Neutrophil (primary cell): Measurements from ENCODE around the gene CDC16.
"Not testable (repeated sequence)": the region's sequence is repeated elsewhere in the genome, so short reads cannot be mapped to it uniquely, and the experiment has no call there.

ENCODE experiments used
- H3K27ac ChIP-seq: fragments of 200-600 bp; sonication (generic); 2 replicates; pipeline ENCODE4 v1.5.1; 2016; ENCODE audit warnings: mild to moderate bottlenecking, moderate library complexity
- H3K27me3 ChIP-seq: fragments of 200-600 bp; sonication (generic); 2 replicates; pipeline ENCODE4 v1.6.0; 2016; ENCODE audit warnings: mild to moderate bottlenecking
- H3K36me3 ChIP-seq: fragments of 200-600 bp; sonication (generic); 2 replicates; pipeline ENCODE4 v1.5.1; 2017
- H3K4me1 ChIP-seq, 2 experiments: fragments of 200-600 bp in 1 of 2; sonication (generic) in 1 of 2; 1 replicate in 1 of 2; 2 replicates in 1 of 2; pipeline versions ENCODE4 v1.5.1 to v1.6.1; 2013 to 2016; ENCODE audit warnings: low read depth in 1 of 2, low read length in 1 of 2, mild to moderate bottlenecking in 1 of 2, moderate library complexity in 1 of 2; ENCODE audit not compliant: control insufficient read depth in 1 of 2, insufficient read depth in 1 of 2
- H3K4me3 ChIP-seq, 2 experiments: fragments of 200-600 bp in 1 of 2; sonication (generic) in 1 of 2; 1 replicate in 1 of 2; 2 replicates in 1 of 2; pipeline ENCODE4 v1.5.1; 2013 to 2016; ENCODE audit warnings: low read depth in 1 of 2, low read length in 1 of 2, mild to moderate bottlenecking in 1 of 2, moderate library complexity in 1 of 2
- H3K9me3 ChIP-seq: fragments of 200-600 bp; sonication (generic); 2 replicates; pipeline ENCODE4 v1.5.1; 2016
- CTCF ChIP-seq: fragments of 200-600 bp; sonication (generic); IDR thresholded peaks from 2 replicates; pipeline ENCODE4 v1.5.1; 2016; ENCODE audit warnings: antibody characterized with exemption

The CDC16 gene

GRCh38 chr13:114198556-114198955, 36.1 kb upstream of the CDC16 start:
- no peak for TF ChIP-seq CTCF
- Histone ChIP-seq H3K4me3 (no peak overlapping the region), H3K36me3 (no peaks in the 10 kb centered on the region), H3K27ac (no peak overlapping the region), H3K27me3 (peaks cover 46% of the 10 kb centered on the region), H3K9me3 (no peaks in the 10 kb centered on the region), H3K4me1 (no peaks in the 10 kb centered on the region)

GRCh38 chr13:114199526-114199925, 35.2 kb upstream of the CDC16 start:
- H3K4me1 ChIP-seq, H3K27ac ChIP-seq, H3K9me3 ChIP-seq, H3K36me3 ChIP-seq, H3K4me3 ChIP-seq: not testable (repeated sequence)
- H3K27me3 ChIP-seq = peaks cover 53% of the 10 kb centered on the region

GRCh38 chr13:114199954-114200353, 34.7 kb upstream of the CDC16 start:
- H3K4me3 ChIP-seq = no peak overlapping the region

GRCh38 chr13:114200399-114200911, 34.2 kb upstream of the CDC16 start:
- no peak for TF ChIP-seq CTCF
- H3K27me3 ChIP-seq = peaks cover 53% of the 10 kb centered on the region
- no peak overlapping the region for H3K27ac ChIP-seq
- no peak overlapping the region for H3K4me3 ChIP-seq
- no peaks in the 10 kb centered on the region for H3K4me1 ChIP-seq
- no peaks in the 10 kb centered on the region for H3K36me3 ChIP-seq
- H3K9me3 ChIP-seq = no peaks in the 10 kb centered on the region

More at GRCh38 chr13:114199954-114200353, 34.7 kb upstream of the CDC16 start:
- no peak overlapping the region for H3K27ac ChIP-seq
- peaks cover 53% of the 10 kb centered on the region for H3K27me3 ChIP-seq
- H3K9me3 ChIP-seq = no peaks in the 10 kb centered on the region
- no peak for TF ChIP-seq CTCF
- H3K4me1 ChIP-seq = no peaks in the 10 kb centered on the region
- H3K36me3 ChIP-seq = no peaks in the 10 kb centered on the region

GRCh38 chr13:114202581-114202980, 32.1 kb upstream of the CDC16 start:
- Histone ChIP-seq H3K4me1 (no peaks in the 10 kb centered on the region), H3K27me3 (peaks cover 44% of the 10 kb centered on the region), H3K36me3 (no peaks in the 10 kb centered on the region), H3K4me3 (no peak overlapping the region), H3K9me3 (no peaks in the 10 kb centered on the region), H3K27ac (no peak overlapping the region)
- TF ChIP-seq CTCF = no peak

GRCh38 chr13:114203536-114203935, 31.2 kb upstream of the CDC16 start:
- no peaks in the 10 kb centered on the region for H3K4me1 ChIP-seq

More at GRCh38 chr13:114203536-114203935, 31.2 kb upstream of the CDC16 start:
- H3K27ac ChIP-seq = no peak overlapping the region
- H3K27me3 ChIP-seq = peaks cover 35% of the 10 kb centered on the region
- TF ChIP-seq CTCF = no peak
- no peaks in the 10 kb centered on the region for H3K36me3 ChIP-seq
- H3K9me3 ChIP-seq = no peaks in the 10 kb centered on the region
- no peak overlapping the region for H3K4me3 ChIP-seq
